HepG2 (cell line): ENCODE results near the gene BABAM2. TPM values are rescaled to one million over a fixed set of nuclear protein-coding genes. Genes with fewer than 3 reads are reported as not detected.
"Not testable (repeated sequence)": the region's sequence is repeated elsewhere in the genome, so short reads cannot be mapped to it uniquely, and the experiment has no call there.

ENCODE experiments used
- ATAC-seq: fragments of 200-7000 bp; cut with Tn5 transposase; 3 replicates; pipeline ENCODE4 v1.9.1; 2020; ENCODE audit warnings: mild to moderate bottlenecking, moderate library complexity
- BruUV-seq: library from RNA; stranded (reverse); fragments of 400-500 nt; replicated peaks from 2 replicates; lab custom pipeline; 2021; lab: Mats Ljungman, UMichigan
- CTCF ChIA-PET: fragments of 300-600 bp; formaldehyde crosslinking; extraction: SDS; loops from one replicate; lab custom pipeline; 2021; ENCODE audit warnings: low total read pairs, inconsistent platforms, low intra/inter-chr PET ratio; lab: Yijun Ruan, JAX
- POLR2A ChIA-PET: fragments of 350-600 bp; sonication (Branson Sonifier 250); formaldehyde crosslinking; loops from one replicate; lab custom pipeline; 2020; ENCODE audit warnings: antibody characterized with exemption, inconsistent platforms; lab: Yijun Ruan, JAX
- DNase-seq: peaks from one replicate; pipeline ENCODE4 v3.0.0-alpha.2; 2015; ENCODE audit warnings: low spot score
- FAIRE-seq: peaks from 3 replicates; lab custom pipeline; 2011; peaks lifted over from hg19 to GRCh38; lab: Jason Lieb, UNC
- H2AFZ ChIP-seq: one replicate; pipeline ENCODE4 v1.6.1; 2011; ENCODE audit warnings: low read length, inconsistent platforms
- H3K27ac ChIP-seq: fragments of 300-600 bp; 3 replicates; pipeline ENCODE4 v1.8.0; 2011; ENCODE audit warnings: mixed run types, mild to moderate bottlenecking, mixed read lengths, low read length, inconsistent platforms; ENCODE audit not compliant: insufficient read depth; ENCODE audit errors: extremely low read length
- H3K27me3 ChIP-seq, 2 experiments: fragments of 200-600 bp in 1 of 2; 2 replicates in 1 of 2; 3 replicates in 1 of 2; pipeline versions ENCODE4 v1.6.0 to v1.8.0; 2011; ENCODE audit warnings: low read length in 2 of 2, mild to moderate bottlenecking in 2 of 2, moderate library complexity in 2 of 2, inconsistent platforms in 1 of 2; ENCODE audit not compliant: insufficient read depth in 2 of 2, control insufficient read depth in 1 of 2
- H3K36me3 ChIP-seq, 2 experiments: fragments of 200-600 bp in 1 of 2; replicated peaks in 1 of 2; 2 replicates in 1 of 2; 3 replicates in 1 of 2; pipeline versions ENCODE4 v1.5.1 to v1.8.0; 2011; ENCODE audit warnings: low read length in 2 of 2, inconsistent platforms in 1 of 2; ENCODE audit not compliant: insufficient read depth in 2 of 2, control insufficient read depth in 1 of 2
- H3K4me1 ChIP-seq: 2 replicates; pipeline ENCODE4 v1.5.1; 2012; ENCODE audit warnings: low read length, inconsistent platforms; ENCODE audit not compliant: insufficient read depth
- H3K4me2 ChIP-seq: 2 replicates; pipeline ENCODE4 v1.6.0; 2011; ENCODE audit warnings: low read depth, low read length, inconsistent platforms
- H3K4me3 ChIP-seq, 3 experiments: fragments of 200-600 bp in 1 of 3; sonication (generic), shearing (Covaris generic) in 1 of 3; replicated peaks in 1 of 3; 2 replicates each; pipeline ENCODE4 v1.5.1; 2011 to 2016; ENCODE audit warnings: low read length in 3 of 3, inconsistent platforms in 2 of 3, low read depth in 2 of 3, mild to moderate bottlenecking in 2 of 3, control low read depth in 1 of 3, mixed read lengths in 1 of 3; ENCODE audit not compliant: insufficient read depth in 1 of 3
- H3K79me2 ChIP-seq: one replicate; pipeline ENCODE4 v1.6.1; 2011; ENCODE audit warnings: low read length, inconsistent platforms; ENCODE audit not compliant: insufficient read depth
- H3K9ac ChIP-seq: 2 replicates; pipeline ENCODE4 v1.6.0; 2011; ENCODE audit warnings: mild to moderate bottlenecking, low read depth, low read length, inconsistent platforms; ENCODE audit not compliant: insufficient read depth
- H3K9me3 ChIP-seq: 2 replicates; pipeline ENCODE4 v1.5.1; 2012; ENCODE audit warnings: mild to moderate bottlenecking, low read length
- H4K20me1 ChIP-seq: 2 replicates; pipeline ENCODE4 v1.6.0; 2011; ENCODE audit warnings: inconsistent platforms, mild to moderate bottlenecking, low read length, moderate library complexity; ENCODE audit not compliant: insufficient read depth
- BRD4 ChIP-seq: sonication (generic); formaldehyde crosslinking; IDR thresholded peaks from 2 replicates; pipeline ENCODE4 v1.4.0; 2020; ENCODE audit warnings: missing genetic modification reagents
- U2AF1 ChIP-seq: fragments of 200-400 bp; formaldehyde crosslinking; optimal IDR thresholded peaks from 2 replicates; pipeline ENCODE3; 2017; ENCODE audit warnings: mild to moderate bottlenecking, low read depth, low read length
- ZMYM3 ChIP-seq: sonication (generic); formaldehyde crosslinking; IDR thresholded peaks from 2 replicates; pipeline ENCODE4 v1.5.1; 2020; ENCODE audit warnings: mild to moderate bottlenecking, missing genetic modification reagents
- ZNF737 ChIP-seq: sonication (generic); formaldehyde crosslinking; IDR thresholded peaks from 2 replicates; pipeline ENCODE4 v1.5.0; 2020; ENCODE audit warnings: missing genetic modification reagents, mild to moderate bottlenecking, borderline replicate concordance
- ZNF740 ChIP-seq: sonication (generic); formaldehyde crosslinking; IDR thresholded peaks from 2 replicates; pipeline ENCODE4 v1.4.0; 2020; ENCODE audit warnings: missing genetic modification reagents
- WGBS: methylation state at CpG from one replicate; pipeline ENCODE4 v1.1.6; 2017; ENCODE audit warnings: low lambda C conversion rate; 5-methylcytosine and 5-hydroxymethylcytosine counted together
- in situ Hi-C: cut with HindIII; loops from 2 replicates; pipeline ENCODE4 v1.10.0; 2017; ENCODE audit warnings: low pct_unique_long_range_greater_than_20kb; ENCODE audit not compliant: extremely low pct_ligation_motif_present
- intact Hi-C: fragments of 100-400 bp; cut with micrococcal nuclease; formaldehyde crosslinking; loops from one replicate; pipeline ENCODE4 v1.10.0; 2022; ENCODE audit not compliant: unreplicated experiment
- polyA plus RNA-seq, 8 experiments: library from polyadenylated mRNA; depleted of rRNA in 3 of 8; stranded (reverse) in 7 of 8; unstranded in 1 of 8; fragments of >200 nt; fragmentation: Illumina TruSeq in 4 of 8; extraction: Trizol in 4 of 8; gene quantifications; 2 replicates each; pipeline versions ENCODE4 v1.2.1 to v1.2.3, GENCODE V29; 2011 to 2016; ENCODE audit warnings: low read depth in 4 of 8, missing spikeins in 1 of 8, mixed read lengths in 1 of 8; ENCODE audit not compliant: insufficient read depth in 1 of 8
- total RNA-seq, 5 experiments: library from RNA; depleted of rRNA; stranded (reverse); fragments of >200 nt; fragmentation: Illumina TruSeq; extraction: Trizol; gene quantifications; 2 replicates each; pipeline ENCODE4 v1.2.3, GENCODE V29; 2016; ENCODE audit warnings: low read depth in 1 of 5

BABAM2 gene
- total and polyA plus RNA-seq, 2 of the 13 experiments (the other 11 are each of a cell fraction or from before 2014, with no cell fraction given): 24.9 to 28.0 TPM

- no peak overlapping the region for H3K9ac ChIP-seq
- no peak overlapping the region for H3K27ac ChIP-seq
- no peak overlapping the region for H3K4me2 ChIP-seq
- no peak for DNase-seq
- WGBS: 98% methylated on average over 4 of the region's 4 CpGs
- BruUV-seq: no TSS peak
- in situ Hi-C loops: no loop called here
- no peak for ATAC-seq
- TF ChIP-seq ZNF740 (CRISPR knock-in tag): no peak
- no peak for TF ChIP-seq BRD4 (CRISPR knock-in tag)
- TF ChIP-seq U2AF1: no peak
- no peak for TF ChIP-seq ZNF737
- no peaks in the 10 kb centered on the region for H3K4me1 ChIP-seq
- H3K4me3 ChIP-seq: no peak overlapping the region
- H3K36me3 ChIP-seq: peaks cover 2 to 3% of the 10 kb centered on the region in 2 experiments; a peak in 1 of 5 replicates
- H3K9me3 ChIP-seq: no peaks in the 10 kb centered on the region
- H4K20me1 ChIP-seq: no peaks in the 10 kb centered on the region
- ChIA-PET POLR2A (no interaction called here), CTCF (no interaction called here)
- no peaks in the 10 kb centered on the region for H3K27me3 ChIP-seq
- no peaks in the 10 kb centered on the region for H3K79me2 ChIP-seq
- no peak for FAIRE-seq
- intact Hi-C loops: no loop called here
- no peak overlapping the region for H2AFZ ChIP-seq
Observed at GRCh38 chr2:28025123-28025522, 134.6 kb downstream of the BABAM2 start.

GRCh38 chr2:28026230-28026629, 135.7 kb downstream of the BABAM2 start:
- BruUV-seq, H3K4me3 ChIP-seq, FAIRE-seq, H3K27ac ChIP-seq, H3K36me3 ChIP-seq, intact Hi-C loops, in situ Hi-C loops, H3K9me3 ChIP-seq, H3K4me2 ChIP-seq, DNase-seq, POLR2A ChIA-PET, H4K20me1 ChIP-seq, H3K27me3 ChIP-seq, H3K9ac ChIP-seq, CTCF ChIA-PET, H3K79me2 ChIP-seq, H3K4me1 ChIP-seq, ATAC-seq, H2AFZ ChIP-seq: not testable (repeated sequence)
- peak; percentile 65; the same call in 1 of the 2 replicates for TF ChIP-seq ZMYM3 (CRISPR knock-in tag)
- WGBS: 98% methylated on average over 2 of the region's 2 CpGs
